Retinal pigment epithelial cell (primary cell): ENCODE data around the gene RIN3.

Source experiments
- DNase-seq: peaks from one replicate; pipeline ENCODE4 v3.0.0-alpha.2; 2010; ENCODE audit warnings: low read depth
- H3K4me3 ChIP-seq: 2 replicates; pipeline ENCODE4 v1.5.1; 2011; ENCODE audit warnings: mild to moderate bottlenecking, low read length, control low read depth, moderate library complexity
- TF ChIP-seq, protein P1 (sequence below): conservative IDR thresholded peaks from 2 replicates; pipeline ENCODE4 v1.5.1; 2011; ENCODE audit warnings: low read depth, low read length, control low read depth, inconsistent platforms

The RIN3 gene

DNA sequence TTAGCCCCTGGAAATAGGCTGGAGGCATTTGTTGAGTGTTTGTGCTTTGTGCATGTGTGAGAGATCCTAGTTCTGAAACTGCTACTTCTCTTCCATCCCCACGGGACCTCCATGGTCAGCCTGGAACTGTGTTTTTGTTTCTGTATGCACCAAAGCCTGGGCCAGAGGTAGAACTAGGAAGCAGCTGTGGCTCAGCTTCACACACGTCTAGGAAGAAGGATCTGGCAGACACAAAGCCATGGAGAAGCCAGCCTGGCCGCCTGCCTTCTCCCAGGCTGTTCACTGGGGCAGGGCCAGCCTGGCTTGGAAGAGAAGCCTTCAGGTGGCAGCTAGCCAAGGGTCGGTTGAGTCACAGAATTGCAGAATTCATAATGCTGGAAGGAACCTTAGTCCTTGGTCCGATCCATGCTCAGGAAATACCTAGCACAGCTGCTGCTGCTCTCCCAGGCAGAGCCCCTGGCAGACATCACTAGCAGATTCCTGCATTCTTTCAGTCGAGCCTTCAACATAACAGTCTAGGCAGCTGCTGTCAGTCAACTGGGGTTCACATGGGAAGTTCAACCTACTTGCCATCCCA is 27.0 kb downstream of the RIN3 start:
- DNase-seq = peak; percentile 94
- H3K4me3 ChIP-seq = no peak overlapping the region
- TF ChIP-seq, protein P1, sequence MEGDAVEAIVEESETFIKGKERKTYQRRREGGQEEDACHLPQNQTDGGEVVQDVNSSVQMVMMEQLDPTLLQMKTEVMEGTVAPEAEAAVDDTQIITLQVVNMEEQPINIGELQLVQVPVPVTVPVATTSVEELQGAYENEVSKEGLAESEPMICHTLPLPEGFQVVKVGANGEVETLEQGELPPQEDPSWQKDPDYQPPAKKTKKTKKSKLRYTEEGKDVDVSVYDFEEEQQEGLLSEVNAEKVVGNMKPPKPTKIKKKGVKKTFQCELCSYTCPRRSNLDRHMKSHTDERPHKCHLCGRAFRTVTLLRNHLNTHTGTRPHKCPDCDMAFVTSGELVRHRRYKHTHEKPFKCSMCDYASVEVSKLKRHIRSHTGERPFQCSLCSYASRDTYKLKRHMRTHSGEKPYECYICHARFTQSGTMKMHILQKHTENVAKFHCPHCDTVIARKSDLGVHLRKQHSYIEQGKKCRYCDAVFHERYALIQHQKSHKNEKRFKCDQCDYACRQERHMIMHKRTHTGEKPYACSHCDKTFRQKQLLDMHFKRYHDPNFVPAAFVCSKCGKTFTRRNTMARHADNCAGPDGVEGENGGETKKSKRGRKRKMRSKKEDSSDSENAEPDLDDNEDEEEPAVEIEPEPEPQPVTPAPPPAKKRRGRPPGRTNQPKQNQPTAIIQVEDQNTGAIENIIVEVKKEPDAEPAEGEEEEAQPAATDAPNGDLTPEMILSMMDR = no peak

DNA sequence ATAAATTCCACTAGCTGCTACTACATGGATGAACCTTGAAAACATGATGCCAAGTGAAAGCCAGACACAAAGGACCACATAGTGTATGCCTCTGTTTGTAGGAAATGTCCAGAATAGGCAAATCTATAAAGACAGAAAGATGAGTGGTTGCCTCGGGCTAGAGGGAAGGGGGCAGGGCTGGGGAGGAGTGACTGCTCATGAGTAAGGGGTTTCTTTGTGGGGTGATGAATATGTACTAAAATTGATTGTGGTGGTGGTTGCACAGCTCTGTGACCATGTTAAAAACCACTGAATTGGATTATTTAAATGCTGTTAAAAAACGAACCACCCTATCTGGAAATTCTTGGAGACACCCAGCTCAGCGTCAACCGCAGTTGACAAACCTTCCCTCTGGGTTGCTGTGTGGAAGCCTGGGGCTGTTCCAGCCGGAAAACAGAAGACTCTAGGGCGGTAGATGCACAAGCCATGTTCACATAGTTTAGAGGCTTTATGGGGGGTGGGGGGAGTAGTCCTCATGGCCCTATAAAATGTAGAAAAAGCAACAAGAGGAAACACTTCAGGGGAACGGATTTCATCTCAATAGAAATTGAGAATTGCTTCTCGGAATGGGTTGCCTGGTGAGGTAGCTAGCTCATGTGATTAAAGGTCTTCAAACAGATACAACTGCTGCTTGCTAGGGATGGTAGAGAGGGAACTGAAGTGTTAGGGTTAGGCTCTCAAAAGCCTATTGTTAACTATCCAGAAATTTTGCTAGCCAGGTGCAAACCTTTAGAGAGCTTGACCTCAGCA is 29.4 kb downstream of the RIN3 start:
- TF ChIP-seq, protein P1 = no peak
- no peak for DNase-seq
- H3K4me3 ChIP-seq = no peak overlapping the region

DNA sequence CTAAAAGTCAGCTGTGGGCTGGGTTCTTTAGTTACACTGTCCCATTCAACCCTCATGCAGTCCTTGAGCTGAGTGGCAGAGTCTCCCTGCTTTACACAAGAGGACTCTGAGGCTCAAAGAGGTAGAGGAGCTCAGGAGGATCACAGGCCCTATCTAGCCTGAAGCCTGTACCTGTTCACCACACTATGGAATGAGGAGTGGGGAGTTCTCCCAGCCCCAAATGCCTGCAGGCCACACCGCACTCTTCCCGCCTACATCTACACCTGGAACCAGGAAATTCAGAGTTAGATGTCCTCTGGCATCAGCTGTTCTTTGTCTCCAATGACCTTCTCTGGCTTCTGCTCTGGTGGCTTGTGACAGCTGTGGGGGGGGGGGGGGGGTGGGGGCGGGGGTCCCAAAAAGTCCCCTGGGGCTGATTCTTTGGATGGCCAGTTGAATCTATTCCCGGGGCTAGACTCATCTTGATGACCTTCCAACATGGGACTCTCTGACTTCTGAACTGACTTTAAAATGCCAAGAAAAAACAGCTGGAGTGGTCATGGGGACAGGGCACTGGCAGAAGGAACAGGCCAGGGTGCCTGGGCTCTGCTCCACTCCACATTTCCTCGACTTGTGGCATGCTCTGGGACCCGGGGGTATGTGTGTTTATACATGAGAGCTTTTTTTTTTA is 30.6 kb downstream of the RIN3 start:
- no peak overlapping the region for H3K4me3 ChIP-seq
- no peak for DNase-seq
- TF ChIP-seq, protein P1 = no peak

DNA sequence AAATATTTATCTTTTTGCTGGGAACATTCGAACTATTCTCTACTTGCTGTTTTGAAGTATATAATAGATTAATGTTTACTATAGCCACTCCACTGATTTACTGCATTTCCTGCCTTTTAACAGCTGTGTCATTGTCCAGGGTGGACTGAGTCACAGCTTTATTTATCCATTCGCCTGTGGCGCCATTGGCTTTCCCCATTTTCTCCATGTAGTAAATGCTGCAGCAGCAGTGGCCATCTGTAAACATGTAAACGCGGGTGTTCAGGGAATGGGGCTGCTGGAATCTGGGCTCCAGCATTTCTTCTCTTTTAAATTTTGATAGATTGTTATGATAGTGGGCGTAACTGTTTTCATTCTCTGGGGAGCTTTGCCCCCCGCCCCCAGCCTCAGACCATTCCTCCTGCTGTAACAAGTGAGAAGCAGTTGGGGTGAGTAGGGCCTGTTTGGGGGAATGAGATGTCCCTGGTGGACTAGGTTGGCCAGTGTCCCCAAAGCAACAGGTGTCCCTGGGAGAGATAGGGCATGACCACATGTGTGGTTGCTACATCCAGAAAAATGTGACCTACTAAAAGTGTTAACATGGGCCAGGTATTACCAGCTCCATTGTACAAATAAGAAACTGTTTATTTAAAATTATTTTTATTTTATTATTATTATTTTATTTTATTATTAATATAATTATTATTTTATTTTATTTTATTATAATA is 32.9 kb downstream of the RIN3 start:
- no peak overlapping the region for H3K4me3 ChIP-seq
- TF ChIP-seq, protein P1 = no peak
- DNase-seq = no peak

DNA sequence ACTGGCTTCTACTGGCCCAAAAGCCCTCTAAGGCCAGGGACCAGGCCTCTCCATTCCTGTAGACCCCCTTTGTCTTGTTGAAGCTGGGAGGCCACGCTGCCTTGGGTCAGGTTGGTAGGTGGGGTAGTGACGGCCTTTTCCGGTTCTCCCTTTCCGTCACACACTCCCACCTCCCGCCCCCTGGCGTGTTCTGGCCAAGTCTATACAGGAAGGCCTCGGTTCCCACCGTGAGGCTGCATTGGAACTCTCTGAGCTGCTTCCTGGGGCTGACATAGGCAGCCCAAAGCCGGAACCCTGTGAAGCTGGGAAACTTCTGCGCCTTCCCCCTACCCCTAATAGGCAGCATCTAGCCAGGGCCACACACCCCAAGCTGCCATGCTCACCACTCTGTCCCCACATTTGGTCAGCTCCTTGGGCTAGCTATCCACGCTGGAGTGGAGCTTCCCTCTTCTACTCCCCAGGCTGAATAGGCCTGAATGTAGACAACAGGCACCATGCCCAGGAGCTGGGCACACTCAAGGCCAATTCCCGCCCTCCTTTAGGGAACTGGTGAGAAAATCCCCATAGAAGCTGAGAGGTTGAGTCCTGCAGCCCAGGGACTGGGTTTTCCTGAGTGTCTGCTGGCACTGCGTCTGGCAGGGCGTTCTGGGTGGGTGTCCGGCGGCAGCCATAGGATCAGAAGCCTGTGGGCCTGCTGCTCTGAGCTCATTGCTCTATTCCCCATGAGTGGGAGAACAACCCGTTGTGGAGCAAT is 35.7 kb downstream of the RIN3 start:
- H3K4me3 ChIP-seq = no peak overlapping the region
- TF ChIP-seq, protein P1 = no peak
- DNase-seq = no peak

DNA sequence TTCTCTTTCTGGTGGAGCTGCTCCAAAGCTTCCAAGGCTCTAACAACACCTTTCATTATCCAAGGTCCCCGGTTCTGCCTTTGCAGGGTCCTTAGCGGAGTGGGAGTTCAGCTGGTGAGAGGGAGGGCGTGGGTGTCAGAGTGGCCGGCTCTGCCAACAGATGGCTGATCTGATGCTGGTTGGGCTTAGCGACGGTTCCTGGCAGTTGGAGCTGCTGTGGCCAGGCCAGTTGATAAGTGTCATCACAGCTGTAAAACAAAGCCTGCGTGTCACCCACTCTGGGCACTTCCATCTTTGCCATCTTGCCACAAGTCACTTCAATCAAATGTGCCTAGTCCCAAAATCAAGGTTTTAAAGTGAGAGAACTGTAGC is 36.3 kb downstream of the RIN3 start:
- no peak for DNase-seq
- H3K4me3 ChIP-seq = no peak overlapping the region
- TF ChIP-seq, protein P1 = no peak
